K562 (cell line): ENCODE results near the gene TM2D3. TPM values are rescaled to one million over a fixed set of nuclear protein-coding genes. Genes with fewer than 3 reads are reported as not detected.

Experiments
- ASH1L ChIP-seq: fragments of 450-650 bp; IDR thresholded peaks from 2 replicates; pipeline ENCODE4 v1.6.1; 2018; ENCODE audit warnings: borderline replicate concordance, mild to moderate bottlenecking, low read depth; ENCODE audit not compliant: partially characterized antibody
- CBX1 ChIP-seq: sonication (generic); IDR thresholded peaks from 2 replicates; pipeline ENCODE4 v1.6.1; 2016; ENCODE audit warnings: antibody characterized with exemption, low read depth, mild to moderate bottlenecking
- E2F3 ChIP-seq: fragments of 250-450 bp; sonication (Bioruptor Pico); IDR thresholded peaks from 2 replicates; pipeline ENCODE4 v1.4.0; 2020; ENCODE audit warnings: mild to moderate bottlenecking
- E2F4 ChIP-seq: sonication (generic); formaldehyde crosslinking; IDR thresholded peaks from 2 replicates; pipeline ENCODE4 v1.8.0; 2022; ENCODE audit warnings: mild to moderate bottlenecking, low read depth, missing genetic modification reagents
- GMEB1 ChIP-seq: fragments of 250-450 bp; sonication (Bioruptor Pico); IDR thresholded peaks from 2 replicates; pipeline ENCODE4 v1.4.0; 2020; ENCODE audit warnings: mild to moderate bottlenecking
- HNRNPH1 ChIP-seq: fragments of 200-400 bp; formaldehyde crosslinking; optimal IDR thresholded peaks from 2 replicates; pipeline ENCODE3; 2017; ENCODE audit warnings: low read depth, mild to moderate bottlenecking, low read length, moderate library complexity
- MGA ChIP-seq: fragments of 450-650 bp; IDR thresholded peaks from 2 replicates; pipeline ENCODE4 v1.6.1; 2016; ENCODE audit warnings: mild to moderate bottlenecking, moderate library complexity
- MTA2 ChIP-seq: fragments of 450-650 bp; IDR thresholded peaks from 2 replicates; pipeline ENCODE4 v1.6.1; 2016; ENCODE audit warnings: low read depth
- PCBP1 ChIP-seq: fragments of 200-400 bp; formaldehyde crosslinking; IDR thresholded peaks from 2 replicates; pipeline ENCODE4 v1.6.1; 2018; ENCODE audit warnings: mild to moderate bottlenecking, low read depth, low read length; ENCODE audit not compliant: poor library complexity, severe bottlenecking
- POLR2B ChIP-seq: fragments of 450-650 bp; IDR thresholded peaks from 2 replicates; pipeline ENCODE4 v1.6.1; 2018; ENCODE audit warnings: low read depth; ENCODE audit not compliant: partially characterized antibody
- ZNF57 ChIP-seq: fragments of 450-650 bp; formaldehyde crosslinking; IDR thresholded peaks from 2 replicates; pipeline ENCODE4 v1.4.0; 2020; ENCODE audit warnings: mild to moderate bottlenecking, moderate library complexity
- polyA plus RNA-seq, 8 experiments: library from polyadenylated mRNA; depleted of rRNA in 4 of 8; stranded (reverse) in 5 of 8; unstranded in 3 of 8; fragments of >200 nt; fragmentation: Nextera tagmentation in 2 of 8; fragmentation: Illumina TruSeq in 1 of 8; extraction: Ambion mirVana in 2 of 8; extraction: Trizol in 1 of 8; gene quantifications; 2 replicates each; pipeline versions ENCODE4 v1.2.1 to v1.2.3, GENCODE V29; 2011 to 2014; ENCODE audit warnings: inconsistent platforms in 1 of 8, missing spikeins in 1 of 8
- total RNA-seq, 7 experiments: library from RNA; depleted of rRNA in 6 of 7; stranded (reverse); fragments of >200 nt in 6 of 7; fragmentation: Illumina TruSeq in 2 of 7; extraction: Trizol in 2 of 7; gene quantifications; 2 replicates each; pipeline versions ENCODE4 v1.2.1 to v1.2.3, GENCODE V29; 2011 to 2021; ENCODE audit warnings: low replicate concordance in 1 of 7

Gene TM2D3
- total and polyA plus RNA-seq, 9 of the 15 experiments (the other 6 are each of a cell fraction or from before 2014, with no cell fraction given) = 16.5 to 67.9 (median 31.3) TPM

- peak; percentile 84 for TF ChIP-seq MGA
- TF ChIP-seq HNRNPH1 = no peak
- TF ChIP-seq POLR2B = peak; percentile 83
- no peak; the same call in 1 of the 2 replicates for TF ChIP-seq E2F4 (CRISPR knock-in tag)
- peak; percentile 50; the same call in 1 of the 2 replicates for TF ChIP-seq MTA2
- peak; percentile 45; the same call in 1 of the 2 replicates for TF ChIP-seq E2F3 (CRISPR knock-in tag)
- peak; percentile 99 for TF ChIP-seq GMEB1 (CRISPR knock-in tag)
- TF ChIP-seq ZNF57 (CRISPR knock-in tag) = no peak
- no peak for TF ChIP-seq ASH1L
- TF ChIP-seq CBX1 = peak; percentile 26
- peak; percentile 84 for TF ChIP-seq PCBP1
These were observed at the start of gene TM2D3 (continued) for GRCh38 chr15:101652098-101652785.
